HG03520 (cell line): ENCODE measurements around the gene MAGI2.

Experiments used
- ATAC-seq: cut with Tn5 transposase; IDR thresholded peaks from one replicate; pipeline ENCODE4 v1.9.1; 2021; ENCODE audit warnings: mild to moderate bottlenecking, moderate library complexity; ENCODE audit not compliant: unreplicated experiment

The MAGI2 gene

GRCh38 chr7:79272938-79273337, 180.5 kb downstream of the MAGI2 start:
- ATAC-seq, result no peak

- no peak for ATAC-seq
Observed at GRCh38 chr7:79272066-79272669, 181.3 kb downstream of the MAGI2 start.

- ATAC-seq, result no peak
Observed at GRCh38 chr7:79268730-79269129, 184.7 kb downstream of the MAGI2 start.

GRCh38 chr7:79258826-79259225, 194.6 kb downstream of the MAGI2 start:
- no peak for ATAC-seq

GRCh38 chr7:79257959-79258358, 195.5 kb downstream of the MAGI2 start:
- no peak for ATAC-seq

GRCh38 chr7:79245623-79246249, 207.7 kb downstream of the MAGI2 start:
- no peak for ATAC-seq

- ATAC-seq, result no peak
Observed at GRCh38 chr7:79244482-79244881, 209.0 kb downstream of the MAGI2 start.

GRCh38 chr7:79241288-79242060, 212.0 kb downstream of the MAGI2 start:
- ATAC-seq, result no peak

GRCh38 chr7:79240413-79240812, 213.1 kb downstream of the MAGI2 start:
- no peak for ATAC-seq

GRCh38 chr7:79236352-79237028, 217.0 kb downstream of the MAGI2 start:
- no peak for ATAC-seq

GRCh38 chr7:79227044-79227443, 226.4 kb downstream of the MAGI2 start:
- ATAC-seq, result no peak

GRCh38 chr7:79221211-79221610, 232.3 kb downstream of the MAGI2 start:
- no peak for ATAC-seq

GRCh38 chr7:79217976-79218626, 235.4 kb downstream of the MAGI2 start:
- no peak for ATAC-seq

GRCh38 chr7:79217468-79217867, 236.0 kb downstream of the MAGI2 start:
- ATAC-seq, result no peak

- ATAC-seq, result no peak
Observed at GRCh38 chr7:79216236-79216635, 237.2 kb downstream of the MAGI2 start.

- ATAC-seq, result no peak
Observed at GRCh38 chr7:79212334-79212733, 241.1 kb downstream of the MAGI2 start.

- no peak for ATAC-seq
Observed at GRCh38 chr7:79211724-79212123, 241.7 kb downstream of the MAGI2 start.

GRCh38 chr7:79199961-79200360, 253.5 kb downstream of the MAGI2 start:
- no peak for ATAC-seq

GRCh38 chr7:79199266-79199665, 254.2 kb downstream of the MAGI2 start:
- ATAC-seq, result no peak

GRCh38 chr7:79185605-79186004, 267.9 kb downstream of the MAGI2 start:
- no peak for ATAC-seq

- no peak for ATAC-seq
Observed at GRCh38 chr7:79182283-79182682, 271.2 kb downstream of the MAGI2 start.
